Measurements from ENCODE around the gene PLD1. TPM values are rescaled to one million over a fixed set of nuclear protein-coding genes. Genes with fewer than 3 reads are reported as not detected.

Gene PLD1
- total RNA-seq, 2 experiments from 2014 or later = 0.22 to 1.0 TPM

GRCh38 chr3:171803044-171803443 is 7.2 kb downstream of the PLD1 start:
- H3K4me1 ChIP-seq (ENCODE audit: insufficient read depth, low read length) = no peaks in the 10 kb centered on the region
- H3K4me1 Mint-ChIP-seq (ENCODE audit: low read depth) = no peaks in the 10 kb centered on the region
- no peak for TF ChIP-seq CTCF (IDR thresholded peaks at IDR 0.05)
- H3K36me3 Mint-ChIP-seq (ENCODE audit: low read depth) = no peaks in the 10 kb centered on the region
- H3K27ac ChIP-seq (ENCODE audit: low read depth in 1 of 2, low read length in 2 of 2) = no peak overlapping the region
- no peak overlapping the region for H3K27ac Mint-ChIP-seq
- intact Hi-C loops (cut with DNase I, micrococcal nuclease) = no loop called here
- H3K9me3 ChIP-seq (ENCODE audit: control insufficient read depth in 1 of 2, insufficient read depth in 1 of 2, low read length in 2 of 2) = no peaks in the 10 kb centered on the region
- ChIA-PET POLR2A (no interaction called here), CTCF (no interaction called here)
- H3K36me3 ChIP-seq (ENCODE audit: insufficient read depth, low read length) = no peaks in the 10 kb centered on the region
- no peak overlapping the region for H3K4me3 ChIP-seq (ENCODE audit: low read length)
- H3K27me3 ChIP-seq (ENCODE audit: control insufficient read depth in 1 of 2, insufficient read depth in 2 of 2, low read length in 2 of 2) = peaks cover 0 to 10% of the 10 kb centered on the region in 2 experiments
- H3K4me3 Mint-ChIP-seq = no peak overlapping the region
- ATAC-seq (ENCODE audit: poor library complexity) (no peak), DNase-seq (no peak)
- H3K27me3 Mint-ChIP-seq = peaks cover 11% of the 10 kb centered on the region
- H3K9me3 Mint-ChIP-seq = no peaks in the 10 kb centered on the region

- ATAC-seq (ENCODE audit: poor library complexity) (no peak), DNase-seq (no peak)
- ChIA-PET POLR2A (no interaction called here), CTCF (no interaction called here)
- Mint-ChIP-seq H3K4me3 (no peak overlapping the region), H3K36me3 (ENCODE audit: low read depth) (no peaks in the 10 kb centered on the region), H3K27ac (no peak overlapping the region), H3K27me3 (peaks cover 7% of the 10 kb centered on the region), H3K4me1 (ENCODE audit: low read depth) (no peaks in the 10 kb centered on the region), H3K9me3 (no peaks in the 10 kb centered on the region)
- Histone ChIP-seq H3K27me3 (ENCODE audit: control insufficient read depth in 1 of 2, insufficient read depth in 2 of 2, low read length in 2 of 2) (peaks cover 0 to 10% of the 10 kb centered on the region in 2 experiments), H3K27ac (ENCODE audit: low read depth in 1 of 2, low read length in 2 of 2) (no peak overlapping the region), H3K4me3 (ENCODE audit: low read length) (no peak overlapping the region), H3K4me1 (ENCODE audit: insufficient read depth, low read length) (no peaks in the 10 kb centered on the region), H3K9me3 (ENCODE audit: control insufficient read depth in 1 of 2, insufficient read depth in 1 of 2, low read length in 2 of 2) (no peaks in the 10 kb centered on the region), H3K36me3 (ENCODE audit: insufficient read depth, low read length) (no peaks in the 10 kb centered on the region)
- intact Hi-C loops (cut with DNase I, micrococcal nuclease) = no loop called here
- TF ChIP-seq CTCF (IDR thresholded peaks at IDR 0.05) = no peak
These were observed 7.7 kb downstream of the PLD1 start for GRCh38 chr3:171802590-171802956.

GRCh38 chr3:171801738-171802589 is 8.3 kb downstream of the PLD1 start:
- no peak overlapping the region for H3K27ac Mint-ChIP-seq
- no peak for TF ChIP-seq CTCF (IDR thresholded peaks at IDR 0.05)
- H3K36me3 ChIP-seq (ENCODE audit: insufficient read depth, low read length) = no peaks in the 10 kb centered on the region
- no peak overlapping the region for H3K4me3 ChIP-seq (ENCODE audit: low read length)
- CTCF ChIA-PET = no interaction called here
- H3K27ac ChIP-seq (ENCODE audit: low read depth in 1 of 2, low read length in 2 of 2) = no peak overlapping the region
- H3K36me3 Mint-ChIP-seq (ENCODE audit: low read depth) = no peaks in the 10 kb centered on the region
- H3K9me3 ChIP-seq (ENCODE audit: control insufficient read depth in 1 of 2, insufficient read depth in 1 of 2, low read length in 2 of 2) = no peaks in the 10 kb centered on the region
- no peaks in the 10 kb centered on the region for H3K4me1 ChIP-seq (ENCODE audit: insufficient read depth, low read length)
- H3K27me3 ChIP-seq (ENCODE audit: control insufficient read depth in 1 of 2, insufficient read depth in 2 of 2, low read length in 2 of 2) = peaks cover 0 to 6% of the 10 kb centered on the region in 2 experiments
- intact Hi-C loops (cut with DNase I, micrococcal nuclease) = no loop called here
- ATAC-seq (ENCODE audit: poor library complexity) = no peak
- no peak for DNase-seq
- H3K27me3 Mint-ChIP-seq = peaks cover 5% of the 10 kb centered on the region
- H3K9me3 Mint-ChIP-seq = no peaks in the 10 kb centered on the region
- POLR2A ChIA-PET = no interaction called here
- no peak overlapping the region for H3K4me3 Mint-ChIP-seq
- H3K4me1 Mint-ChIP-seq (ENCODE audit: low read depth) = no peaks in the 10 kb centered on the region

Data from CD4-positive, alpha-beta T cell (primary cell).